T-helper 2 cell treated with Interferon-gamma antibody and Interleukin-4, amounts not matched to agents 5 μg/mL and 100 μg/mL, for 36 hours (primary cell): Measurements from ENCODE around the gene MATCAP1.
A peak's percentile ranks its signal among the peaks of the same experiment; 100 is the strongest.

Experiments
- DNase-seq: peaks from one replicate; pipeline ENCODE4 v3.0.0; 2021; ENCODE audit warnings: low spot score
- H3K27ac Mint-ChIP-seq: one replicate; pipeline ENCODE4 v1.8.0; 2021; ENCODE audit warnings: mild to moderate bottlenecking, mixed read lengths
- H3K27me3 Mint-ChIP-seq: one replicate; pipeline ENCODE4 v1.8.0; 2021; ENCODE audit warnings: low read depth, mixed read lengths
- H3K36me3 Mint-ChIP-seq: one replicate; pipeline ENCODE4 v1.8.0; 2021; ENCODE audit warnings: low read depth, mixed read lengths
- H3K4me1 Mint-ChIP-seq: one replicate; pipeline ENCODE4 v1.8.0; 2021; ENCODE audit warnings: low read depth, mixed read lengths
- H3K4me3 Mint-ChIP-seq: one replicate; pipeline ENCODE4 v1.8.0; 2022; ENCODE audit warnings: mild to moderate bottlenecking, moderate library complexity, mixed read lengths
- H3K9me3 Mint-ChIP-seq: one replicate; pipeline ENCODE4 v1.8.0; 2021; ENCODE audit warnings: mixed read lengths

MATCAP1 gene

DNA sequence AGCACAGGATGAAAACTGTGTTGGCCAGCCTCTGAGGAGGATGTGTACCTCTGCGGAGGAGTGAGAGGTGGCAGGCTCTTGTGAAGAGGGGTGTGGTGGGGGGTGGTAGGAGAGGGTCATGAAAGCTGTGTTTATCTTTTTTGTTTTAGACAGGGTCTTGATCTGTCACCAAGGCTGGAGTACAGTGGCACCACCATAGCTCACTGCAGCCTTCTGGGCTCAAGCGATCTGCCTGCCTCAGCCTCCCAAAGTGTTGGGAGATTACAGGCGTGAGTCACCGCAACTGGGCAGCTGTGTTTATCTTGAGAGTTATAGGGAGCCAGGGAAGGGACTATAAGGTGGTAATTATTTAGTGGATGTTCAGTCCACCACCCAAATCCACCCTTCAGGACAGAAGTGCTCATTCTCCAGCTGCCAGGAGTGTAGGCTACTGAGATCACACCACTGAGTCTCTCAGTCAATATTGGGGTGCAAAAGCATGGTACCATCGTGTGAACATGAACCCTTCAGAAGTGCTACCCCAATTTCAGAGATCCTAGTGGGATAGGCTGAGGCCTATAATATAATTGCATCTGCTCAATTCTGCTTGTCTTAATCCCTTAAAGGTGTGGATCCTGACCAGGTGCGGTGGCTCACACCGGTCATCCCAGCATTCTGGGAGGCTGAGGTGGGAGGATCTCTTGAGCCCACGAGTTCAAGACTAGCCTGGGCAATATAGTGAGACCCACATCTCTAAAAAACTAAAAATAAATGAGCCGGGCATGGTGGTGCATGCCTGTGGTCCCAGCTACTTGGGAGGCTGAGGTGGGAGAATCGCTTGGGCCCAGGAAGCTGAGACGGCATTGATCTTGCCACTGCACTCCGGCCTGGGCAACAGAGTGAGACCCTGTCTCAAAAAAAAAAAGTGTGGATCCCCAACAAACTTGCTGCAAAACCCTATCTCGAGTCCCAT is 7.0 kb upstream of the MATCAP1 start:
- Mint-ChIP-seq H3K4me1 (peaks cover 29% of the 10 kb centered on the region), H3K9me3 (no peaks in the 10 kb centered on the region), H3K27me3 (no peaks in the 10 kb centered on the region), H3K27ac (no peak overlapping the region), H3K36me3 (peaks cover 32% of the 10 kb centered on the region), H3K4me3 (peak overlapping the region; percentile 95)
- no peak for DNase-seq

DNA sequence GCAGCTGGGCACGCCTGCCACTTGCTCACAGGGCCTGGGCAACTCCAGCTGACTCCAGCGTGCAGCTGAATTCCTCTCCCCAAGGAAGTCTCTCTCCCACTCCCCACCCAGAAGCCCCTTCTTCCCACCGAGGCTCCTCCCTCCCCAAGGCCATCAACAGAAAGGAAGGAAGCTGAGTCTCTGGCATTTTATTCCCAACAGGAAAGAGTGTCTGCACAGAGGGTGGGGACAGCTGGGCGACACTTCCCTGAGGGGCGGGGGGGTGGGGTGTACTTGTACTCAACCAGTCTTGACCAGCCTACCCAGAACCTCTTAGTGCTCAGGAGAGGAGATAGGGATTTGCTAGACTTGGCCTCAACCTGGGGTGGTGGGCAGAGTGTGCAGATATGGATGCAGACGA is 6.3 kb upstream of the MATCAP1 start, which contains the start of gene EXOC3L1:
Gene EXOC3L1 (minus strand): TSS at position 96 of the 400 bp plus-strand sequence. CDS start 460 bp downstream, outside the sequence.
- Mint-ChIP-seq H3K27ac (no peak within 1 kb of the TSS), H3K9me3 (no peaks in the 10 kb centered on the region), H3K27me3 (peaks cover 7% of the 10 kb centered on the region), H3K4me1 (peaks cover 35% of the 10 kb centered on the region), H3K4me3 (peak within 1 kb of the TSS; percentile 95), H3K36me3 (peaks cover 25% of the 10 kb centered on the region)
- no peak for DNase-seq

DNA sequence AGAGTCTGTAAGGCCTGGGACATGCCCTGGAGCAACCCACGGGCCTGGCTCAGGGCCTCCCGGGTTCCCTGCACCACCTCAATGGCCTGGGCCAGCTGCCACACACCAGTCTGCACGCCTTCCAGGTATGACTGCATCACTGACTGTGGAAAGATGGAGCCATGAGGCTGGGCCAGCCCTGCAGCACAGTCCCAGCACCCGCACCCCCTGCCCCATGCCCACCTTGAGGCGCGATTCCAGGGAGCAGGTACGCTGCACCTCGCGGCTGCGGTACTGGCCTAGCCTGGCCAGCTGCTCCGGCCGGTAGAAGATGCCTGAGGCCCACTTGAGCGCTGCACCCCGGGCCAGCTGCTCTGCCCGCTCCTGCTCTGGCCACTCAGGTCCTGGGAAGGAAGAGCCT is 5.0 kb upstream of the MATCAP1 start:
- Mint-ChIP-seq H3K36me3 (peaks cover 15% of the 10 kb centered on the region), H3K27me3 (peaks cover 8% of the 10 kb centered on the region), H3K27ac (no peak overlapping the region), H3K9me3 (no peaks in the 10 kb centered on the region), H3K4me1 (peaks cover 34% of the 10 kb centered on the region), H3K4me3 (no peak overlapping the region)
- no peak for DNase-seq

- no peak overlapping the region for H3K27ac Mint-ChIP-seq
- peaks cover 30% of the 10 kb centered on the region for H3K4me1 Mint-ChIP-seq
- no peaks in the 10 kb centered on the region for H3K9me3 Mint-ChIP-seq
- peaks cover 10% of the 10 kb centered on the region for H3K36me3 Mint-ChIP-seq
- no peak overlapping the region for H3K4me3 Mint-ChIP-seq
- H3K27me3 Mint-ChIP-seq, result peaks cover 8% of the 10 kb centered on the region
- DNase-seq, result no peak
These were observed 4.6 kb upstream of the MATCAP1 start for GRCh38 chr16:67188323-67188722.

DNA sequence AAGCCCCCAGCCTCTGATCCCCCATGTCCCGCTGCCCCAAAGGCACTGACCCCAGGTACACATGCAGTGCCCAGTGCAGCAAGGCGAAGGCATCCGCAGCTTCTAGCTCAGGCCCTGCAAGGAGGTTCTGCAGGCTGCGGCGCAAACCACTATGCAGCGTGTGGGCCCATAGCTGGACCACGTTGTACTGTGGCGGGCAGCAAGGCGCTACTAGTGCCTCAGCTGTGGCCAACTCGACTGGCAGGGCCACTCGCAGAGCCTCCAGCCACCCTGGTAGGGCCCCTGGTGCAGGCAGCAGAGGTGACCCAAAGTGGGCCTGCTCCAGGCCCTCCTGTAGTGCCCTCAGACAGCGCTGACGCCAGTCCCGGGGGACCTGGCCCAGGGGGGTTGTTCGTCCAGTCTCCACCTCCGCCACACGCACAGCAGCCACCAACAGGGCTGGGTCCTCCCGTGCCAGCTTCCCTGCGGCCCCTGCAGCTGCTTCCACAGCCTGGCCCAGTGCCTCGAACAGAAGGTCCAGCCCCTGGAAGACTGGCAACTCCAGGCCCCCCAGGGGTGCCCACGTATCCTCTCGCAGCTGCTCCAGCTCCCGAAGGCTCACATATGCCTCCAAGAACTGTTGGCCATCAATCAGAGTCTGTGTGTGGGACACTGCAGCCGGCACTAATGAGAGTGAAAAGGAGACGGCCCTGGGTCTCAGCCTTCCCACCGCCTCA is 3.6 kb upstream of the MATCAP1 start:
- Mint-ChIP-seq H3K4me1 (peaks cover 20% of the 10 kb centered on the region), H3K9me3 (no peaks in the 10 kb centered on the region), H3K36me3 (peaks cover under 1% of the 10 kb centered on the region), H3K4me3 (no peak overlapping the region), H3K27me3 (peaks cover 8% of the 10 kb centered on the region), H3K27ac (no peak overlapping the region)
- DNase-seq, result no peak

- no peak for DNase-seq
- Mint-ChIP-seq H3K36me3 (no peaks in the 10 kb centered on the region), H3K27ac (no peak overlapping the region), H3K4me1 (peaks cover 16% of the 10 kb centered on the region), H3K27me3 (peaks cover 8% of the 10 kb centered on the region), H3K4me3 (no peak overlapping the region), H3K9me3 (no peaks in the 10 kb centered on the region)
These were observed 2.8 kb upstream of the MATCAP1 start for GRCh38 chr16:67186550-67186950.

GRCh38 chr16:67185651-67186134 is 1.9 kb upstream of the MATCAP1 start:
- Mint-ChIP-seq H3K36me3 (no peaks in the 10 kb centered on the region), H3K4me3 (peak overlapping the region; percentile 90), H3K27me3 (peaks cover 8% of the 10 kb centered on the region), H3K27ac (no peak overlapping the region), H3K9me3 (no peaks in the 10 kb centered on the region), H3K4me1 (peaks cover 10% of the 10 kb centered on the region)
- no peak for DNase-seq

GRCh38 chr16:67184995-67185650 is 1.4 kb upstream of the MATCAP1 start:
- Mint-ChIP-seq H3K4me1 (peaks cover 10% of the 10 kb centered on the region), H3K4me3 (peak overlapping the region; percentile 90), H3K9me3 (no peaks in the 10 kb centered on the region), H3K27me3 (peaks cover 8% of the 10 kb centered on the region), H3K27ac (peak overlapping the region; percentile 85), H3K36me3 (no peaks in the 10 kb centered on the region)
- peak; percentile 83 for DNase-seq

DNA sequence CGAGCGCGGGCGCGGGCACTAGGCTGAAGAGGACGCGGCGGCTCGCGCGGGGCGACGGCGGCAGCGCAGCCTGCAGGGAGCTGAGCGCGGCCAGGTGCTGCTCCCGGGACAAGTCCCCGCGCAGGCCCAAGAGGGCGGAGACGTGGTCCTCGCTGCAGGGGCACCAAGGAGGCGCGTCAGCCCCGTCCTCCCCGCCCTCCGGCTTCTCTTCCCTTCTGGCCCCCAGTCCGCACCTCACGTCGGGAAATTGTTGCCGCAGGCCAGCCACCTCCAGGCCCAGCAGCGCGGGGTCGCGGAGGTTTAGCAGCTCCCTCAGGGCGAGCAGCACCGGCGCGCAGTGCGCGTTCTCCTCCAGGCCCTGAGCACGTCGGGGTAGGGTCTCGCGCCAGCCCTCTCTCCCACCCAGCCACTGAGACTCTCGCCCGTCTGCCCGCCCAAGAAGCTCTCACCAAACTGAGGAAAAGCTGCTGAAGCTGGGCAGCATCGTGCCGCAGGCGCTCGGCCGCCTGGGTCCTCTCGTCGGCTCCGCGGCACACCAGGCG is 761 bp upstream of the MATCAP1 start:
- no peak overlapping the region for H3K27ac Mint-ChIP-seq
- H3K27me3 Mint-ChIP-seq, result peaks cover 8% of the 10 kb centered on the region
- H3K9me3 Mint-ChIP-seq, result no peaks in the 10 kb centered on the region
- peak overlapping the region; percentile 90 for H3K4me3 Mint-ChIP-seq
- H3K4me1 Mint-ChIP-seq, result peaks cover 10% of the 10 kb centered on the region
- H3K36me3 Mint-ChIP-seq, result no peaks in the 10 kb centered on the region
- no peak for DNase-seq

DNA sequence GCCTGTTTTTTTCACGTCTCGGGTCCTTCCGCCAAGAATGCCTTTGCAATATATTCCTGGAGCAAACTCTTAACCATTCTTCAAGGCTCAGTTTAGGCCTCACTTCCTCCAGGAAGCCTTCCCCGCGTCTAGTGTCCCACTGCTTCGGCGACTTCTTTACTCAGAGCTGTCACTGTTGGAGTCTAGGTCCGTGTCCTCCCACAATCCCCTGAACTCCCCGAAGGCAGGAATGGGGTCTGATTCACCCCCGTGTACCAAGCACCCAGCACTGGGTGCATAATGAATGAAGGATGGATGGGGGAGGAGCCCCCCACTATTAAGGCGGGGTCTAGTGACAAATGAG is 508 bp downstream of the MATCAP1 start:
- H3K27me3 Mint-ChIP-seq, result peaks cover 8% of the 10 kb centered on the region
- H3K27ac Mint-ChIP-seq, result no peak overlapping the region
- no peak for DNase-seq
- H3K4me3 Mint-ChIP-seq, result no peak overlapping the region
- peaks cover 16% of the 10 kb centered on the region for H3K4me1 Mint-ChIP-seq
- no peaks in the 10 kb centered on the region for H3K9me3 Mint-ChIP-seq
- no peaks in the 10 kb centered on the region for H3K36me3 Mint-ChIP-seq

- Mint-ChIP-seq H3K4me1 (peaks cover 21% of the 10 kb centered on the region), H3K27ac (no peak overlapping the region), H3K27me3 (peaks cover 8% of the 10 kb centered on the region), H3K9me3 (no peaks in the 10 kb centered on the region), H3K36me3 (no peaks in the 10 kb centered on the region), H3K4me3 (no peak overlapping the region)
- DNase-seq, result no peak
These were observed 1.5 kb downstream of the MATCAP1 start for GRCh38 chr16:67182288-67182687.

DNA sequence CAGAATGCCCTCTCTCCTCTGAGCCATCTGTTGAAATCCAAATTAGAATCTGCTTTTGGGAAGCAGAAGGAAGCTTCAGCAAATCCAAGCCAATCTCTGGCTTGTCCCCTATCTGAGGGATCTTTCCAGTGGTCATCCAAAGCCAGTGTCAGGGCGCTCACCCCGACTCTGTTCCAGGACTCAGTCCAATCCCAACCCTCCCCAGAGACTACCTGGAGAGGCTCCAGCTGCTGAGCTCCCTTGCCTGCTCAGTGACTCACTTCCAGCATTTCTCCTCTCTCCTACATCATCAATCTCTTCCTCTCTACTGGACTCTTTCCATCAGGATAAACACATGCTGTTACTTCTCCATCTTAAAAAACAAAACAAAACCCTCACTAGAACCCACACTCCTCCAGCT is 2.4 kb downstream of the MATCAP1 start:
- H3K27me3 Mint-ChIP-seq, result peaks cover 11% of the 10 kb centered on the region
- H3K9me3 Mint-ChIP-seq, result no peaks in the 10 kb centered on the region

GRCh38 chr16:67180166-67180565 is 3.6 kb downstream of the MATCAP1 start:
- DNase-seq, result no peak
- no peak overlapping the region for H3K4me3 Mint-ChIP-seq
- H3K27me3 Mint-ChIP-seq, result peaks cover 5% of the 10 kb centered on the region
- H3K36me3 Mint-ChIP-seq, result peaks cover 10% of the 10 kb centered on the region
- no peak overlapping the region for H3K27ac Mint-ChIP-seq
- no peaks in the 10 kb centered on the region for H3K9me3 Mint-ChIP-seq
- peaks cover 25% of the 10 kb centered on the region for H3K4me1 Mint-ChIP-seq

More for the DNA sequence above, 2.4 kb downstream of the MATCAP1 start:
- H3K4me1 Mint-ChIP-seq, result peaks cover 26% of the 10 kb centered on the region
- no peak for DNase-seq
- H3K4me3 Mint-ChIP-seq, result no peak overlapping the region
- H3K36me3 Mint-ChIP-seq, result peaks cover 5% of the 10 kb centered on the region
- H3K27ac Mint-ChIP-seq, result no peak overlapping the region
